COLO668 (cell line): ENCODE data around the gene RNU2-63P.
"Not testable (repeated sequence)": the region's sequence is repeated elsewhere in the genome, so short reads cannot be mapped to it uniquely, and the experiment has no call there.

ENCODE experiments used
- DNase-seq: peaks from one replicate; lab custom pipeline; 2025; ENCODE audit not compliant: unreplicated experiment; lab: John Stamatoyannopoulos, UW

RNU2-63P gene

GRCh38 chr2:88032070-88032702 lies 15.8 kb upstream of the RNU2-63P start:
- DNase-seq, result no peak

GRCh38 chr2:88028931-88029330 lies 12.6 kb upstream of the RNU2-63P start:
- no peak for DNase-seq

GRCh38 chr2:88027697-88028389 lies 11.5 kb upstream of the RNU2-63P start:
- DNase-seq, result no peak

GRCh38 chr2:88024509-88024908 lies 8.2 kb upstream of the RNU2-63P start:
- no peak for DNase-seq

GRCh38 chr2:88022669-88022921 lies 6.2 kb upstream of the RNU2-63P start:
- DNase-seq, result no peak

GRCh38 chr2:88019985-88020384 lies 3.6 kb upstream of the RNU2-63P start:
- DNase-seq, result no peak

- DNase-seq, result no peak
These were observed 2.6 kb upstream of the RNU2-63P start for GRCh38 chr2:88018909-88019308.

GRCh38 chr2:88018077-88018805 lies 1.9 kb upstream of the RNU2-63P start:
- DNase-seq, result not testable (repeated sequence)

GRCh38 chr2:88017780-88018038 lies 1.4 kb upstream of the RNU2-63P start:
- not testable (repeated sequence) for DNase-seq

GRCh38 chr2:88016960-88017779 lies 823 bp upstream of the RNU2-63P start:
- peak; percentile 69 for DNase-seq

GRCh38 chr2:88011011-88011410 lies 5.3 kb downstream of the RNU2-63P start:
- no peak for DNase-seq

- DNase-seq, result no peak
These were observed 6.2 kb downstream of the RNU2-63P start for GRCh38 chr2:88010136-88010535.

- DNase-seq, result no peak
These were observed 9.4 kb downstream of the RNU2-63P start for GRCh38 chr2:88006912-88007439.

- DNase-seq, result no peak
These were observed 10.6 kb downstream of the RNU2-63P start for GRCh38 chr2:88005776-88006175.

GRCh38 chr2:88003074-88003755 lies 13.1 kb downstream of the RNU2-63P start:
- DNase-seq, result no peak

GRCh38 chr2:88002359-88002707 lies 14.0 kb downstream of the RNU2-63P start:
- no peak for DNase-seq

- not testable (repeated sequence) for DNase-seq
These were observed 15.9 kb downstream of the RNU2-63P start for GRCh38 chr2:88000474-88000873.

GRCh38 chr2:87996570-87996969 lies 19.8 kb downstream of the RNU2-63P start:
- DNase-seq, result no peak

- no peak for DNase-seq
These were observed 20.6 kb downstream of the RNU2-63P start for GRCh38 chr2:87995756-87996155.

GRCh38 chr2:87994304-87994850 lies 22.0 kb downstream of the RNU2-63P start:
- DNase-seq, result not testable (repeated sequence)

GRCh38 chr2:87992569-87992968 lies 23.8 kb downstream of the RNU2-63P start:
- not testable (repeated sequence) for DNase-seq
